ENCODE data around the gene EIF5AL1. TPM values are rescaled to one million over a fixed set of nuclear protein-coding genes. Genes with fewer than 3 reads are reported as not detected.
"Not testable (repeated sequence)": the region's sequence is repeated elsewhere in the genome, so short reads cannot be mapped to it uniquely, and the experiment has no call there.

The EIF5AL1 gene
- under 1 TPM in 8 of 9 donors, not detected in 1; 0.06 to 0.93 (median 0.26) TPM for total RNA-seq
- under 1 TPM; 0.61 to 0.97 TPM for polyA plus RNA-seq
- long read RNA-seq, donor 1: 0 reads
- long read RNA-seq, donor 2: 0 reads
- long read RNA-seq, donor 3: 0 reads

GRCh38 chr10:79511891-79512583 is at the start of gene EIF5AL1:
EIF5AL1 (plus strand) TSS chr10:79512533; CDS start chr10:79512650, 117 bp downstream.
- H3K4me3 ChIP-seq; H3K4me1 ChIP-seq; H3K27ac ChIP-seq; DNase-seq; intact Hi-C loops (cut with DNase I); H3K9me3 ChIP-seq; H3K27me3 ChIP-seq; ATAC-seq; H3K36me3 ChIP-seq: not testable (repeated sequence)
- 76 to 94% (median 90%) methylated on average over 5 to 16 of the region's 17 CpGs for WGBS, 4 donors

DNA sequence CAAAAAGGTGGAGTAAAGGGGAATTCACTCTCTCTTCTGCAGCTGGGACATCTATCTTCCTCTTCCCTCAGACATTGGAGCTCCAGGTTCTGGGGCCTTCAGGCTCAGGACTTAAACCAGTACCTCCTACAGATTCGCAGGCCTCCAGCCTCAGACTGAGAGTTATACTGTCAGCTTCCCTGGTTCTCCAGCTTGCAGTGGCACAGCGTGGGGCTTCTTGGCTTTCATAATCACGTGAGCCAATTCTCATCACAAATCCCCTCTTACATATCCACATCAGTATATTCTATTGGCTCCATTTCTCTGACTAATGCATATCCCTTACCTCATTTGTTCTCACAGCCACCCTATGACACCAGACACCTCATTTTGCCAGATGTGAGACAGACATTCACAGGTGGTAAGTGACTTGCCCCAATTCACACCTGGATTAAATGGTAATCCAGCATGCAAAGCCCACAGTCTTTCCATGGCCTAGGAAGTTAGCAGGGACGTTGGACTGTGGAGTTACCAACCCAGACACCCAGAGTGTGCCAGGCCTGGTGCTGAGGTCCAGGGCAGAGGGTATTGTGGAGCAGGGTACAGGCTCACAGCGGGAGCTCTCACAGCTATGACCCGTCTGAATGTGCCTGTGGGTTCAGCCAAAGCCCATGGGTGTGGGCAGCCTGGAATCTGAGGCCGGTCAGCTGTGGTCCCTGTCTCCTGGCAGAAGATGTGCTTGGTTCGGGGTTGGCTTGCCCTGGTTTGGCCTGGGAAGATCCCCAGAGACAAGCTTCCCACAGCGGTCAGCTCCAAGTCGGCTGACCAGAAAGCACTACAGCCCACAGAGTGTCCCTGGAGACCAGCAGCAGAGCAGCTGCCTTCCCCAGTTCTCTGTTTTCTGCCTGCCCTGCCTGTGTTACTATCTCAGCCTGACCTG is 48.5 kb upstream of the EIF5AL1 start:
- ATAC-seq (peak; percentile 12 to 61 (median 30)), DNase-seq (peak; percentile 37 to 78 (median 63))
- Histone ChIP-seq H3K36me3 (no peaks in the 10 kb centered on the region), H3K4me3 (no peak overlapping the region), H3K9me3 (no peaks in the 10 kb centered on the region), H3K27ac (no peak overlapping the region), H3K4me1 (peaks cover 0 to 35% (median 15%) of the 10 kb centered on the region in 12 donors), H3K27me3 (no peaks in the 10 kb centered on the region)
- TF ChIP-seq, protein P1, sequence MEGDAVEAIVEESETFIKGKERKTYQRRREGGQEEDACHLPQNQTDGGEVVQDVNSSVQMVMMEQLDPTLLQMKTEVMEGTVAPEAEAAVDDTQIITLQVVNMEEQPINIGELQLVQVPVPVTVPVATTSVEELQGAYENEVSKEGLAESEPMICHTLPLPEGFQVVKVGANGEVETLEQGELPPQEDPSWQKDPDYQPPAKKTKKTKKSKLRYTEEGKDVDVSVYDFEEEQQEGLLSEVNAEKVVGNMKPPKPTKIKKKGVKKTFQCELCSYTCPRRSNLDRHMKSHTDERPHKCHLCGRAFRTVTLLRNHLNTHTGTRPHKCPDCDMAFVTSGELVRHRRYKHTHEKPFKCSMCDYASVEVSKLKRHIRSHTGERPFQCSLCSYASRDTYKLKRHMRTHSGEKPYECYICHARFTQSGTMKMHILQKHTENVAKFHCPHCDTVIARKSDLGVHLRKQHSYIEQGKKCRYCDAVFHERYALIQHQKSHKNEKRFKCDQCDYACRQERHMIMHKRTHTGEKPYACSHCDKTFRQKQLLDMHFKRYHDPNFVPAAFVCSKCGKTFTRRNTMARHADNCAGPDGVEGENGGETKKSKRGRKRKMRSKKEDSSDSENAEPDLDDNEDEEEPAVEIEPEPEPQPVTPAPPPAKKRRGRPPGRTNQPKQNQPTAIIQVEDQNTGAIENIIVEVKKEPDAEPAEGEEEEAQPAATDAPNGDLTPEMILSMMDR (IDR thresholded peaks at IDR 0.05): no peak
- TF ChIP-seq POLR2A (IDR thresholded peaks at IDR 0.05): no peak
- intact Hi-C loops (cut with DNase I): no loop called here
- WGBS, 4 donors: 71 to 89% (median 80%) methylated on average over 5 to 10 of the region's 10 CpGs

DNA sequence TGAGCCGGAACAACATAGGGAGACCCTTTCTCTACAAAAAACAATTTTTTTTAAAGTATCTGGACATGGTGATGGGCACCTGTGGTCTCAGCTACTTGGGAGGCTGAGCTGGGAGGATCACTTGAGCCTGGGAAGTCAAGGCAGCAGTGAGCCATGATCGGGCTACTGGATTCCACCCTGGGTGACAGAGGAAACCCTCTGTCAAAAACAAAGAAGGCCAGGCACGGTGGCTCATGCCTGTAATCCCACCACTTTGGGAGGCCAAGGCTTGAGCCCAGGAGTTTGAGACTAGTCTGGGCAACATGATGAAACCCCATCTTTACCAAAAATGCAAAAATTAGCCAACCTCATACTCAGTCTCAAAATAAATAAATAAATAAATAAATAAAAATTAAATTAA is 47.0 kb upstream of the EIF5AL1 start:
- intact Hi-C loops (cut with DNase I): loop anchor here in 3 of 10 donors (5.0 kb wide), 1 partner anchor 88 kb away; no protein-coding TSS in a partner anchor
- Histone ChIP-seq H3K36me3 (no peaks in the 10 kb centered on the region), H3K4me1 (peaks cover 0 to 42% (median 15%) of the 10 kb centered on the region in 12 donors), H3K27me3 (no peaks in the 10 kb centered on the region), H3K9me3 (no peaks in the 10 kb centered on the region), H3K27ac (no peak overlapping the region), H3K4me3 (no peak overlapping the region)
- WGBS, 4 donors: 96 to 98% (median 97%) methylated on average over 3 of the region's 3 CpGs
- TF ChIP-seq POLR2A (IDR thresholded peaks at IDR 0.05): no peak
- TF ChIP-seq, protein P1 (IDR thresholded peaks at IDR 0.05): no peak
- DNase-seq (no peak), ATAC-seq (no peak)

- WGBS, 4 donors: 52 to 68% (median 53%) methylated on average over 3 of the region's 3 CpGs
- Histone ChIP-seq H3K9me3 (no peaks in the 10 kb centered on the region), H3K36me3 (no peaks in the 10 kb centered on the region), H3K27me3 (no peaks in the 10 kb centered on the region), H3K4me3 (no peak overlapping the region), H3K27ac (peak overlapping the region in 10 of 12 donors; percentile 13 to 75 (median 50)), H3K4me1 (peaks cover 0 to 42% (median 15%) of the 10 kb centered on the region in 12 donors)
- DNase-seq (no peak), ATAC-seq (peak; percentile 30 to 46 (median 34))
- no peak for TF ChIP-seq POLR2A (IDR thresholded peaks at IDR 0.05)
- TF ChIP-seq, protein P1 (IDR thresholded peaks at IDR 0.05): no peak
- intact Hi-C loops (cut with DNase I): loop anchor here in 5 of 10 donors (2.0 to 5.0 kb wide), 3 partner anchors 23 to 93 kb away; partner anchors contain the start of gene ZCCHC24 (in 1 of the 5)
These were observed 44.2 kb upstream of the EIF5AL1 start for GRCh38 chr10:79468015-79468560.
